ENCODE results near the gene DCK.
"Not testable (repeated sequence)": the region's sequence is repeated elsewhere in the genome, so short reads cannot be mapped to it uniquely, and the experiment has no call there.

DCK gene

DNA sequence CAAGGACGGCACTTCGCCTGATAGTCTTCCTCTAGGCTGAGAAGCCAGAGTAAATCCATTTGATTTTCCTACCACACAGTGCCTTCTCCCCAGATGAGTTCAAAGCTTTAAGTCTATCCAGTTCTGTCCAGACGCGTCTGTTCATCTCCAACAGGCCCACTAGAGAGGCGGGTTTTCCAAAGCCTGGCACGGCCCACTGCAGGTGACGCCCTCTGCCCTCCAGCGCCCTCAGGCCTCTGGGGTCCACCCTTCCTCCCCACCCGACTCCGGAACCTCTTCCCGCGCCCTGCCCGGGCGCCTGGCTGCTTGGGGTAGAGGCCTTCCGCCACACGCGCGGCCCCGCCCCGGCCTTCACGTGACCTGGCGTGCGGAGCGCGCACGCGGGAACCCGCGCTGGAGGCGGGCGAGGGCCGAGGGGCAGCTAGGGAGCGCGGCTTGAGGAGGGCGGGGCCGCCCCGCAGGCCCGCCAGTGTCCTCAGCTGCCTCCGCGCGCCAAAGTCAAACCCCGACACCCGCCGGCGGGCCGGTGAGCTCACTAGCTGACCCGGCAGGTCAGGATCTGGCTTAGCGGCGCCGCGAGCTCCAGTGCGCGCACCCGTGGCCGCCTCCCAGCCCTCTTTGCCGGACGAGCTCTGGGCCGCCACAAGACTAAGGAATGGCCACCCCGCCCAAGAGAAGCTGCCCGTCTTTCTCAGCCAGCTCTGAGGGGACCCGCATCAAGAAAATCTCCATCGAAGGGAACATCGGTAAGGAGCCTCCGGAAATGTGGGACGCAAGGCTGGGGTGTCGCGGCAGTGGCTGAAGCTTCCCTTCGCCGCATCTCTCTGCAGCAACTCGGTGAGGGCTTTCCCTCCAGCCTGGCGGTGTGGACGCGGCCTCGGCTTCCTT, at the start of gene DCK:
Gene DCK, plus strand, starts transcription at position 469 of the 888 bp plus-strand sequence. Its CDS starts 187 bp downstream, at position 656.
- peak; percentile 73 for DNase-seq (ENCODE audit: low read depth)

DNA sequence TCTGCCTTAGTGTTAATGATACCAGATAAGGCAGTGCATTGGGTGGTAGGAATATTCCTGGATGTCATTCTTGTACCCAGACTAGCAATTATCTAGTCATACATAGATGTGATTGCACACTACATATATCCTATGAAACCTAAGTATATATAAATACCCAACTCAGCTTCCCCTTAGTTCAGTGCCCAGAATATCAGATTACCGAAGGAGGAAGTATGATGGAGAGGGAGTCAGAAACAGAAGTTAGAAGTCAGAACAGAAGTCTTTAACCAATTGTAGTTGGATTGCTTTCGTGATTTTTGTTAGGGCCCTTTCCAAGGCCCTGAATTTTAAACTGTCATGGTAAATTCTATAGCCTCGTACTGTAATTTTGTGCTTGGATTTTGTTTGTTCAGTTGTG, 48.4 kb upstream of the DCK start:
- DNase-seq (ENCODE audit: low read depth) = no peak

DNA sequence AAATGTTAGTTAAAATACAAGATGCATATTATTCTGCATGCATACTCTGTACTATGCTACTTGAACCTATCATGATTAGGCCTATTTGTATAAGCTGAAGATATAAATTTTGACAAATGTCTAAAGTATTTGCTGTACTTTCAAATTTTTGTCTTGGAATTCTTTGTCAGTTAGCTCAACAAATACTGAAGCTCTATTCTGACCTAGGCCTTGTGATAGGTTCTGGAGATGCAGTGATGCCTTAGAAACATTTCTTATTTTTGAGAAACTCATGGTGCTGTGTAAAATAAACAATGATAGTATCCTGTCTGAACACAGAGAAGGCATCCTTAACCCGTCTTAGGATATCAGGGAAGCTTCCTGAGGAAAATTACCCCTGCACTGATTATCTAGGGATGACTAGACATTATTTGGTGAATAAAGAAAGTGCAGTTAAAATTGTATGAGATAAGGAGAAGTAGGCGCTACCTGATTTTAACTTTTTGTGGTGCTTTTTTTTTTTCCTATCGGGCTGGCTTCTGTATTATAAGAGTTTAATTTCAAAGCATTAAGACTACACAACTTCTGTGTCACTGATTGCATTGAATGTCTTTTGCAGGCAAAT, 47.9 kb upstream of the DCK start:
- DNase-seq (ENCODE audit: low read depth) = no peak

DNA sequence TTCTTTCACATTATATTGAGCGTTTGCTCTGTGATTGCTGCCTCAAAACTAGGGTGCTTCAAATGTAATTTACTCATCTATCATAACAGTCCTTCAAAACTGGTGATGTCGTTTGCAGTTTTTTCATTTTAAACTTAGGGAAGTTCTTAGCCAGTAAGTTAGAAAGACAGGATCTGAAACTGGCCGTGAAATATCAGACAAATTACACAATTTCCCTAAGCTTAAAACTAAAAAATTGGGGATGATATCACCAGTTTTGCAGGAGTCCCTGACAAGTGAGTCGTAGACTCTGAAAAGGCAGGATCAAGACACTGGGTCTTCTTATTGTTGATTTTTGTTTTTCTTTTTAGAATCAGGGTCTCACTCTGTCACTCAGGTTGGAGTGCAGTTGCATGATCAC, 46.5 kb upstream of the DCK start:
- DNase-seq (ENCODE audit: low read depth) = no peak

DNA sequence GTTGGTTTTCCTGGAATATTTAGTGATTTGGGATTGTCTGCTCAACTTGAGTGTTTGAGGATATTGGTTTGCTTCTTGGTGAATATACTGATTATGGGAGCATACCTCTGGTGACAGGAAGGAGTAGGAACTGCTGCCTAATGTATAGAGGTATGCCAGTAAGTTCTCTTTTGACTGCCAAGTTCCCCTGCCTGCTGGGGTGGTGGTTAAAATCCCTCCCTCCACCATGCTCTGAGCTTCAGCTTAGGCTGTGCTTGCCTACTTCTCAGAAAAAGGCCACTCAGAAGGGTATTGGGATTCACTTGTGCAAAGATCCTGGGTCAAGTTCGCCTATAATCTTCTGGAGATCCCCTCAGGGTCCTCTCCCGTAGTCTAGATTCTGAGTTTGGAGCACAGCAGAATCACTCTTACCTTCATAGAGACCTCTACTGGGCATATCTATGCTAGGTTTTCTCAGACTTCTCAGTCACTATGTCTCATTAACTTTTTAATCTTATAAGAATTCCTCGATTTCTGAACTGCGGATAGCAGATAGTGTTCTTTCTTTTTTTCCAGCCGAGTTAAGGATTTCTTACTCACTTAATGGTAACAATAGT, 44.7 kb upstream of the DCK start:
- DNase-seq (ENCODE audit: low read depth) = no peak

DNA sequence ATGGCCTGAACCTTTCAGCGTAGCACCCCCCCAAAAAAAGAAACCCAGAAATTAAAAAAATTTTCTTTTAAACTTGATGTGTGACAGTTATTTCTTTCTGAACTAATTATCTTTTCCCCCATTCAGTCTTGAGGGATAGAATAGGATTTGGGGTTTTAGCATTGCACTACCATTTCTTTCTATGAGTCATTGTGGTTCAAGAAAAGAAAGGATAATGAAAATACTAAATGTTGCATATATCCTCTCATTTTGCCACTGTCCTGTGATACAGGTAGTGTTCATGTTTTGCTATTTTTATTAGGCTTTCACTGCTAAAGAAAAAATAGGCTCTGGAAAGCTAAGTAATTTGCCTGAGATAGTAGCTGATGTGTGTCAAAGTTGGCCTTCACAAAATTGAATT, 39.4 kb upstream of the DCK start:
- no peak for DNase-seq (ENCODE audit: low read depth)

DNA sequence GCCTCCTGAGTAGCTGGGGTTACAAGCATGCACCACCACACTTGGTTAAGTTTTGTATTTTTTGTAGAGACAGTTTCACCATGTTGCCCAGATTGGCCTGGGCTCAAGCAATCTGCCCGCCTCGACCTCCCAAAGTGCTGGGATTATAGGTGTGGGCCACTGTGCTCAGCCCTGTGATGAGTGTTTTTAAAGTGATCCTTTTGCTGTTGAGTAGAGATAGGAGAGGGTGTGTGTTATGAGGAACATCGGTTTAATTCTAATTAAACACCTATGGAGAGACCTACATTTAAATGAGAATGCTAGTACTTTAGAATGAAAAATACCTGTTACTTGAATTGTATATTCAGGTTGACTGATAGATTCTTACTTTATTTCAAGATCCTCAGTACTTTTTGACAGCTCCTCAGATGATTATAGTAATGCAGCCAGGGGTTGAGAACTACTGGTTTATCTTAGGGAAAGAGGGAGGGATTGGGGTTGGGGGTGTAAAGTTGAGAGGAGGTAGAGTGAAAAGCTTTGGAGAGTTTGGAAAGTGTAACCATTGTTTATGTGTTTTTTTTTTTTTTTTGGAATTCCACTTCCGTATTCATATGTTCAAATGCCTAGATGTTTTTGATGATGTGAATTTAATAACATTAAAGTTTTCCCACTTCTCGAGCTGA, 36.8 kb upstream of the DCK start:
- no peak for DNase-seq (ENCODE audit: low read depth)

DNA sequence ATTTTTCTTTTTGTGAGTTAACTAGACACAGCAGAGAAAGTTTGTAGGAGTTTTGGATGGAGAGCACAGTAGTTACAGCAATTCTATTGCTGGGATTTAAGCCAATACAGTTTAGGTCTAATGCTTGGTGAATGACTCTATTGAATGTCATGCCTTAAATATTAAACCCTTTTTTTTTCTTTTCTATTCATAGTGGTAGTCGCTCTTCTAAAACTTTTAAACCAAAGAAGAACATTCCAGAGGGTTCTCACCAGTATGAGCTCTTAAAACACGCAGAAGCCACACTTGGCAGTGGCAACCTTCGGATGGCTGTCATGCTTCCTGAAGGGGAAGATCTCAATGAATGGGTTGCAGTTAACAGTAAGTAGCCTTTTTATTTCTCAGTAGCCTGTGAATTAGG, 34.8 kb upstream of the DCK start:
- no peak for DNase-seq (ENCODE audit: low read depth)

DNA sequence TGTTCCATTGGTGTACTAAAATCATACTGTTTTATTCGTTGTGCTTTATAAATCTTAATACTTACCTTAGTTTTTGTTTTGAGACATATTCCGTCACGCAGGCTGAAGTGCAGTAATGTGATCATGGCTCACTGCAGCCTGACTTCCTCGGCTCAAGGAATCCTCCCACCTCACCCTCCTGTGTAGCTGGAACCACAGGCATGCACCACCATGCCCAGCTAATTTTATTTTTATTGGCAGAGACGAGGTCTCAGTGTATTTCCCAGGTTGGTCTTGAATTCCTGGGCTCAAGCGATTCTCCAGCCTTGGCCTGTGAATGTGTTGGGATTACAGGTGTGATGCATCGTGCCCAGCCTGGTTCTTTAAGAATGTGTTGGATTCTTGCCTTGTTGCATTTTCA, 24.4 kb upstream of the DCK start:
- no peak for DNase-seq (ENCODE audit: low read depth)

DNA sequence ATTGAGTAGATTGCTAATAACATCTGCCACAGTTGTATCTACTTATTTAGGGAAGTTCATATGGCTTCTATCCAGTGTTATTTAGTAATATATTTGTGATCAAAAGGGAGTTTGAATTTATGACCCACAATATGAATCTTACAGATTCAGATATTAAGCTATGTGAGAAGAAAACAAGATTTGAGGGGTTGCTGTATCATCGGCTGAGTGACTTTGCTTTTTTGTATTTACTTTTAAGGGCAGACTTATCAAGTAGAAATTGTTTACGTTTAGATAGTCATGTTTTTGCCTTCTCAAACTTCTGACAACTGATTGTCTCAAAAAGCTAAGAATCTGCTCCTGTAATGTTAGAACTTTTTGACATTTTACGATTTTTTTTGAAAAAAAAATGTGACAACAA, 17.2 kb upstream of the DCK start:
- no peak for DNase-seq (ENCODE audit: low read depth)

DNA sequence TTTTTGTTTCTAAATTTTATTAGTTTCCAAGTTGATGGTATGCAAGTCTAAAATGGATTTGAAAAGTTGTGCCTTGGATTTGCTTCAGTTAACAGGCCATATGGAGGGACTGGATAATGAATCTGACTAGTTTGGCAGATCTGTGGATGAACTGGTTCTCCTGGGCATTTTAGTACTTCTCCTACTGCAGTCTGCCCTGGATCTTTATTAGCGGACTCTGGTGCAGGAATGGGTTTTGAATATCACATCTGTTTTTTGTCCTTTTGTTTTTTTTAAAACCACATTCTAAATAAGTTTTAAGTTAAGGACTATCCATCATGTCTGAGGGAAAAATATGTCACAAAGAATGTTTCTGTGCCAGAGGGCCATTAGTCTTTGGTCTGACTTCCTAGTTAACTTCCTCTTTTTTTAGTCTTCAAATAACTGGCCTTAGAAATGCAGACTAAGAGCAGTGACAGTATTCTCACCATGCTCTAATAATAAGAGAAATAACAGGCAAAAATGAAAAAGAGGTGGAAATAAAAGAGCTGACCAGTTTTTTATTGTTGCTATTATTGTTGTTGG, 13.9 kb upstream of the DCK start:
- DNase-seq (ENCODE audit: low read depth) = no peak

DNA sequence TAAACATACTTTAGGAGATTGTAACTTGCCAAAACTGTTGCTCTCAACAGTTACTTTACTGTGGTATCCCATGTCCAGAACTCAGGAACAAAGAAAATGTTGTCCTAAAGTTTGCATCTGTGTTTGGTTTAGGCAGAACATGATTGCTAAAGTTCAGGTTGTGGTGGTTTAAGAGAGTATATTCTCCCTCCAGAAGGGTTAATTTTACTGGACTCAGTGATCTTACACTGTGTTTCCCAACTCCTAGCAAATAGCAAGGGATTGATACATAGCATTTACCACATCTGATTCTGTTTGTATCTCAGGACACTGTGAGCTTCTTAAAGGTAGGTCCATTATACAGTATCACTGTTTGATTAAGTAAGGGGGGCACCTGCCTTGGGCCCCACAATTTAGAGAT, 13.3 kb upstream of the DCK start:
- no peak for DNase-seq (ENCODE audit: low read depth)

DNA sequence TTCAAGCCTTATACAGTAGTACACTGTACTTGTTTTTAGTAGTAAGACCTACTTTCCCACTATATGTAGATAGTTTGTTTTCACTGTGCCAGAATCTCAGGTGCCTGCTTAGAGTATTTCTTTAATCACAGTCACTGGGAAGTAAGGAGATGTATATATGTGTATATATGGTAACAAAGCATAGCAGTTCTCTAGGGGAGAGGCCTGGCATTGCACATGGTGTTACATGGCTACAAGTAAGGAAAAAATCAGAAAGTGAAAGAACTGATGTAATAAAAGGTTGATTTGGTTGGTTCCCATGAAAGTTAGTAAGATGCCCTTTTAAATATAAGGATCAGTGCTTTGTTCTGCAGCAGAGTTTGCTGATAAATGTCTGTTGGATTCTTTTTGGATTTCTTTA, 9.3 kb upstream of the DCK start:
- no peak for DNase-seq (ENCODE audit: low read depth)

DNA sequence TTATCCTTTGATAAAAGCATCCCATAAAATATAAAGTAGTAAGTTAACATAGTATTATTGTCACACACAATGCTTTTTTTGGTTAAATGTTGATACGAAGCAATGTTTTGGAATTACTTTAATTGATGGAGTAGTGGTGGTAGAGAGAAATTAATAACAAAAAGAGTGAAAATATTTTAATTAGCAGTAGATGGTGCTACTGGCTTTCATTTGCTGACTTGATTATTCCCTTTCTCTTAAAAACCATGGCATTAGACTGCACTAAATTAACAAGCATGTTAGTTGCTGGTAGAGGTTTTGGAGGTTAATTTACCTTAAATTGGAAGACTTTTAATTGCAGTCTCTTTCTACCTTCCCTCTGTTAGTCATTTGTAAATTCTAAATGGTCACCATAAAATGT, 8.9 kb upstream of the DCK start:
- no peak for DNase-seq (ENCODE audit: low read depth)

DNA sequence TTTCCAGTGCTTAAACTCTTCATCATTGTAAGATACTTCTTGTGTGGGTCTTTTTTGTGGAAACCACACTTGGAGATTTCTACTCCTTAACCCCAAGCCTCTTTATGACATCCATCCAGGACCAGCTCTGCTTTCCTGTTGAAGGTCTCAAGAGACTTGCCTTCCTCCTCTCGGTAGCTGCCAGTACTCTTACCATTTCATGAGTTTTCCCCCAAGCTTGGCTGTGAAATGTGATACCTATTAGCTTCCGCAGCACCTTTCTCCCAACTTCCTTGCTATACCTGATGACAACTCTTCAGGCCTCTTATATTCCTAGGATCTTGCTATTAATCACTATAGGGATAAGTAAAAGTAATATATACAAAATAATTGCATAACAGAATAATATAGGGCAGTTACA, 1.9 kb upstream of the DCK start:
- DNase-seq (ENCODE audit: low read depth) = no peak

DNA sequence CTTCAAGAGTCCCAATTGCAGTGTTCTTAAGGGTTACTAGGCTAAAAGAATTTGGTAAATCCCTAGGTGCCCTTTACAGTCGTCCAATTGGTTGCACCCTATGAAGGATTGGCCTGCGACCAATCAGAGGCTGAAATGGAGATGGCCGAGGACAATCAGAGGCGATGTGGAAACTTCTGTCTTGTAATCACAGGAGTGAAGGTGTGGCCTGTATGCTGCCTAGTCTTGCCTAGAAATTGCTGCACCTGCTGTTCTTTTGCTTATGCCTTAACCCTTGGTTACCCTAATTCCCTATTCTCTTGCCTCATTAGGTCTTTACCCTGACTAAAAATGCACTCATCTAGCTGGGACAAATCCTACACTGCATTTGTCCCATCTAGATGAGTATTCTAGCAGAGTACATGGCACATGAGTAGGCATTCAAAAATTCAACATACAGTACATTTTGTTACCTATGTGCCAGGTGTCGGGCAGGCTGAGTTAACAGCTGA, 1.0 kb upstream of the DCK start:
- DNase-seq (ENCODE audit: low read depth) = no peak

DNA sequence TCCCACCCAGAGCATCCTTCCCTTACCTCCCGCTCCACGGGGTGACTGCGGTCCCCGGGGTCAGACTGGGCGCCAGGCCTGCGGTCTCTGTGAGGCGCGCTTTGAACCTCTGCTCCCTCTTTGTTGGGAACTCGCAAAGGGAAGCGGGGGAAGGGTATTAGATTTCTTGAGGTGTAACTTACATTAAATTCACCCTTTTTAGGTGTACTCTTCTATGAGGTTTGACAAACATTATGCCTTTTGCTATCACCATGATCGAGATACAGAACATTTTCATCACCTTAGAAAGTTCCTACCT, 569 bp downstream of the DCK start:
- no peak for DNase-seq (ENCODE audit: low read depth)

DNA sequence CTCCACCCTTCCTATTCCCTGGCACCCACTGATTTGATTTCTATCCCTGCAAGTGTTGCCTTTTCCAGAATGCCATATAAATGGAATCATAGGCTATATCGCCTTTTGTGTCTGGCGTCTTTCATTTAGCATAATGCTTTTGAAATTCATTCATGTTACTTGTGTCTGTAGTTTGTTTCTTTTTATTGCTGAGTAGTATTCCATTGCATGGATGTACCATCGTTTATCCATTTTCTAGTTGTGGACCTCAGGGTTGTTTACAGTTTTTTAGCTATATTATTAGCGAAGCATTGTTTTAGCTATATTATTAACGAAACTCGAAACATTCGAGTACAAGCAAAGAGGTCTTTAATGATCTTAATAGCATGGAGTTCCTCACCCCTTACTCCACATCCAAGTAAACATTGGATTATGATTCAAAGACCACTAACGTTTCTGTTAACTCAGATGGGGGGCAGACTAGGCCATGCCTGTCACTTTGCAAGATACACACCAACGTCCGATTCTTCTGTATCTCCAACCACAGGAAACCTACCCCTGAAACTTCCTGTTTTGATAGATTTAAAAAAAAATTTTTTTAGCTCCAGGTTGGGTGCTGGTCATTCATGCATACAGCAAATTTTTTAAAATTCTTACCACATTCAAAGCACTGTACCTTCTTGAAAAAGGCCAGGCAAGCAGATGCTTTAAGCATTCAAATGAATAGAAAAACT, 1.1 kb downstream of the DCK start:
- DNase-seq (ENCODE audit: low read depth) = no peak

DNA sequence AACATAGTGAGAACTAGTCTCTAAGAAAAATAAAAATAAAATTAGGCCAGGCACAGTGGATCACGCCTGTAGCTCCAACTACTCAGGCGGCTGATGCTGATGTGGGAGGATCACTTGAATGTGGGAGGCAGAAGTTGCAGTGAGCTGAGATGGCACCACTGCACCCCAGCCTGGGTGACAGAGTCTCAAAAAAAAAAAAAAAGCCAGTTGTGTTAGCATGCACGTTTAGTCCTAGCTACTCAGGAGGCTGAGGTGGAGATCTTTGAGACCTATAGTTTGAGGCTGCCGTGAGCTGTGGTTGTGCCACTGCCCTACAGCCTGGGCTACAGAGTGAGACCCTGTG, 2.5 kb downstream of the DCK start:
- no peak for DNase-seq (ENCODE audit: low read depth)

DNA sequence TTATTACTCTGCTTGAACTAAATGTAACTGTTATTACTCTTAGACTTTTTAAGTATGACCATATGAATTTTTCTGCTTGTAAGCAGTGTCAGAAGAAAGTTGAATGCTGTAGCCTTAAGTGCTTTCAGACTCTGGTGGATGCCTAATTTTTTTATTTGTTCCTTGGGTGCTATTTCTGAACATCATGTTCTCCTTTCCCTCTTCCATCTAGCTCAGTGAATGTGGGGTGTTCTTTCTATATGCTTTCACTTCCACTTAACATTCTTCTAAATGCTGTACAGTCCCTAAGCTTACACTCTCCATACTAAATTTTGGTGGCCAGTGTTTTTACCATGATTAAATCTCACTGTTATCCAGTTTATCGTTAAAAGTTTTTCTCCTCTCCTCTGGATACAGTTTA, 3.6 kb downstream of the DCK start:
- DNase-seq (ENCODE audit: low read depth) = no peak

DNA sequence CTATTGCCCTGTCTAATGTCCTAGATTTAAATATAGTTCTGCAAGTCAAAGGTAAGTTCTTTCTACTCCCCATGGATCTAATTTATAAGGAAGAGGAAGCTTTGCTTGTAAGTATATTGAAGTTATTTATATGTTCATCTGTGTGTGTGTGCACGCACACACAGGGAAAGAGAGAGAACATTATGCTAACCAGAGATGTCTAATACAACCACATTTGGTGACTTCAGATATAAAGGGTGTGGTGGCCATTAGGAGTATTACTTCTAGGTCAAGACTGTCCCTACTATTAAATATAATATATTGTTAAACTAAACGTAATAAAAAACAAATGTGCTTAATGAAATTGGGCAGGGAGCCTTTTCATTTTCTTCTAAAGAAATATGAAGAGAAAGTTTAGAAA, 4.1 kb downstream of the DCK start:
- DNase-seq (ENCODE audit: low read depth) = no peak

DNA sequence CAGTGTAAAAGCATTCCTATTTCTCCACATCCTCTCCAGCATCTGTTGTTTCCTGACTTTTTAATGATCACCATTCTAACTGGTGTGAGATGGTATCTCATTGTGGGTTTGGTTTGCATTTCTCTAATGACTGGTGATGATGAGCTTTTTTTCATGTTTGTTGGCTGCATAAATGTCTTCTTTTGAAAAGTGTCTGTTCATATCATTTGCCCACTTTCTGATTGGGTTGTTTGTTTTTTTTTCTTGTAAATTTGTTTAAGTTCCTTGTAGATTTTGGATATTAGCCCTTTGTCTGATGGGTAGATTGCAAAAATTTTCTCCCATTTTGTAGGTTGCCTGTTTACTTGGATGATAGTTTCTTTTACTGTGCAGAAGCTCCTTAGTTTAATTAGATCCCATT, 6.2 kb downstream of the DCK start:
- DNase-seq (ENCODE audit: low read depth) = not testable (repeated sequence)

All from activated gamma-delta T cell treated with anti-CD3 and anti-CD28 coated beads, Interleukin-2, amount 50 U/mL, for 16 hours (primary cell).